ENCODE measurements around the gene SPOCK1.
"Not testable (repeated sequence)": the region's sequence is repeated elsewhere in the genome, so short reads cannot be mapped to it uniquely, and the experiment has no call there.

The SPOCK1 gene

DNA sequence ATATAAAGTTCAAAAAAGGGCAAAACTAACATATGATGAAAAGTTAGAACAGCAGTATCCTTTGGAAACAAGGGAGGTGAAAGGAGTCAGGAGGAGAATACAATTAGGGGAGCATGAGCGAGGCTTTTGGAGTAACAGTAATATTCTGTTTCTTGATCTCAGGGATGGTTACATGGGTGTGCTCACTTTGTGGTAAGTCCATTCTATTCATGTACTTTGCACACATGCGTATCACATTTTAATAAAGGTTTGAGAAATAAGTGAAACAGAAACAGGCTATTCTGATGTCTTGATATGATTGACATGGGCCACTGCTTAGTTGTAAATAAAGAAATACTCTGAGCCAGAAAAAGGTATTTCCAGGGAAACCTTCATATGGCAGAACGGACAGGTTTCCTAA, 208.8 kb downstream of the SPOCK1 start:
- DNase-seq, result no peak

DNA sequence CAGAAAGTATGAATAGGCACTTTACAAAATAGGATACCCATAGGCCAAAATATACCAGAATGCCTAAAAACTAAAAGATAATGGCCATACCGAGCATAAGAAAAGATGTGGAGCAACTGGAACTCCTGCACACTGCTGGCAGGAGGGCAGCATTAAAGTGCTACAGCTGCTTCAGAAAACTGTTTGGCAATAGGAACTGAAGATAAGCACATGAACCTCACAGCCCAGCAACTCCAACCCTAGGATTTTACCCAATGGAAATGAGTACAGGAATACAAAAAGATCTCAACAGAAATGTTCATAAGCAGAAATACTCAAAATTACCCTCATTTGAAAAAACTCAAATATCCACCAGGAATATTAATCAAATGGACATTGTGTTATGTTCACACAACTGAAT, 209.3 kb downstream of the SPOCK1 start:
- no peak for DNase-seq

DNA sequence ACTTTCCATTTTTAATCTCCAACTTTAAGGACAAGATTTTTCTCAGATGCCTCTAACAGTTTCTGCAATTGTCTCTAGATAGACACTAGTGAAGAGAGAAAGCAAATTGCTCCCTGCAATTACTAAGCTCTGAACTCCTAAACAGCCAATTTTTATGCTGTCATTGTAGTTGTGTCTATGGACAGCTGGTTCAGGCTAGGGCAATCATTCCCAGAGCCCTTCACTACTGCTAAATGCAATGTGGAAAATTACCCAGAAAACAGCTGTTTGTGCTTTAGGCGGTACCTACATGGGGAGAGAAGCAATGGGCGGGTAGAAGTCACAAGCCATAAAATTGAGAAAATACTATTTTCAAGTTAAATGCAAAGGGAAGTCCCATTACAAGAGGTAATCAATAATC, 211.6 kb downstream of the SPOCK1 start:
- no peak for DNase-seq

DNA sequence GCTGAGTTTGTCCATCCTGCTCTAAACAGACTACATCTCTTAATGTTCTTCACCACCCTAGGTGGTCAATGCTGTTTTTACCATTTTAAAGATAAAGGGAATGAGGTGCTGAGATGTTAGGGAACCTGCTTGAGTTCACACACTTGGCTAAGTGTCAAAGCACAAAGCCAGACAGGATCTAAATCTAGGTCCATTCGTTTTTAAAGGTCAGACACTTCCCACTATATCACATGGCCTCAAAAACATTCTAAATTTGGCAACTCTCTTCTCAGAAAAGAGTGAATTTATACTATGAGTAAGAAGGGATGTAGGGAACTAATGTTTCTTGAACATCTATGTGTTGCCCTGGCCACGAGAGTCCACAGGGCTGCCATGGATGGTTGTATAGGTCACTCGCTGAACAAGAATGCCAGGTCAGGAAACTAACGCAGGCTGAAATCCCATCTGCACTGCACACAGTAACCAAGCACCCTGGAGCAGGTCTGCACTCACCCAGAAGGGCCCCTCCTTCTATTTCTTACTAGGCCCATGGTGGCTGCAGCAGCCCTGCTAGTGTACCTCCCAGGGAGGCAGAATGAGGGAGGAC, 213.0 kb downstream of the SPOCK1 start:
- no peak for DNase-seq

DNA sequence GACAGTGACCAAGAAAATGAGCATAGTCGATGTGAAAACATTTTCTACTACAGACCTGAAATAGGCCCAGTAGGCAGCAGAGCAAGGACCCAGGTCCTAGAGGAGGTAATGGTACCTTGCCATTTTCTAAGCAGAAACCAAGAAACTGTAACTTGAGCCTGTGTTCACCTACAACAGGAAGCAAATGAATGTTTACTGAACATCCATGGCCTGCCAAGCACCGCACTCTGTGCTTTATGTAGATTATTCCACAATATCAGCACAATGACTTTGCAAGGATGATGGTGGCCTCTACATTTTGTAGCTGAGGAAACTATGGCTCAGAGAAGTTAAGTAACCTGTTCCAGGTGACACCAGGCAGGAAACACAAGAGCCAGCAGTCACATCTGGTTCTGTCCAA, 215.3 kb downstream of the SPOCK1 start:
- no peak for DNase-seq

DNA sequence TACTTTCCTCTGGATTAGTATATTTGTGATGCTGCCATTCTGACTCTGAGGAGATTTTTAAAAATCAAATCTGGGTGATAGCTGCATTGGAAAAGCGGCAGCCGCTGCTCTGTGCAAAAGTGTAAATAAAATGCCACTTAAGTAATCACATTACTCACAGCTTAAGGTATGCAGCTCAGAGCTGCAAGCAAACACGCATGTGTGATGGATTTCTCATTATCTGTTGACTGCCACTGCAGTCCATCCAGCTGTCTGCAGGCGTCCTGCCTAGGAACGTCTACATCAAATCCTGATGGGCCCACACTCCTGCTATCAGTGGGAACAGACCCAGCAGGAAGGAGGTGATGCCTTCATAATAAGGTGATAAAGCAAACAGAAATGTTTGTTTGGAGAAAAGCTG, 216.9 kb downstream of the SPOCK1 start:
- no peak for DNase-seq

DNA sequence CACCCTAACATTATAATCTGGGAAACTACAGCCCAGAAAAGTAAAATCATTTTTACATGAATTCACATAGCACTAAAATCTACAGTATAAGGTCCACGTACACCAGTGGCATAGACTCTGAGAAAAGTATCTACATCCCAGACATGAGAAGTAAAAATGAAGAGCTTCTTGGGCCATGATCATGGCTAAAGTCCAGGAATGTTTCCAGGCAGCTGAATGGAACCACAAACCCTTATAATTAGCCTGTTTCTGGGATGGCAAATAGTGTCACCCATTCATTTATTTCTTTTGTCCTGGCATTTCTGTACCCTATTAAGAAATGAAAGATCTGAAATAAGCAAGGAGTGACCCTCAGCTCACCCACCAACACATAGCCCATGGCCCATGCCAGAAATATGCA, 217.9 kb downstream of the SPOCK1 start:
- no peak for DNase-seq

DNA sequence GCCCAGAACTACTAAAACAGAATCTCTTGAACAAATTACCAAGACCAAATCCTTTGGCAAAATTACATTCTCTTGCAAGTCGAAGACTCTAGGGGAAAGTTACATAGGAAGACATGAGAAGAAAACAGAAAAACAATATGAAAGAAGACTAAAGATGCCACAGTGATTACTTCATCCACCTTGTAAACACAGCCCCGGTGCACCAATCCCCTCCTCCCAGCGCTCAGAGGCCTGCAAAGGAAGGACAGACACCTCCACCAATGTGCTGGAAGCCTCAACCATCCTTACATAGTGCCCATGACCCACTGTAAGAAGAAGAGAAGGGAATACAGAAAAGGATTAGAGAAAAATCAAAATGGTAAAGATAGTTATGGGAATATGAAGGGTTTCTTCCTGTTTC, 218.5 kb downstream of the SPOCK1 start:
- DNase-seq, result no peak

DNA sequence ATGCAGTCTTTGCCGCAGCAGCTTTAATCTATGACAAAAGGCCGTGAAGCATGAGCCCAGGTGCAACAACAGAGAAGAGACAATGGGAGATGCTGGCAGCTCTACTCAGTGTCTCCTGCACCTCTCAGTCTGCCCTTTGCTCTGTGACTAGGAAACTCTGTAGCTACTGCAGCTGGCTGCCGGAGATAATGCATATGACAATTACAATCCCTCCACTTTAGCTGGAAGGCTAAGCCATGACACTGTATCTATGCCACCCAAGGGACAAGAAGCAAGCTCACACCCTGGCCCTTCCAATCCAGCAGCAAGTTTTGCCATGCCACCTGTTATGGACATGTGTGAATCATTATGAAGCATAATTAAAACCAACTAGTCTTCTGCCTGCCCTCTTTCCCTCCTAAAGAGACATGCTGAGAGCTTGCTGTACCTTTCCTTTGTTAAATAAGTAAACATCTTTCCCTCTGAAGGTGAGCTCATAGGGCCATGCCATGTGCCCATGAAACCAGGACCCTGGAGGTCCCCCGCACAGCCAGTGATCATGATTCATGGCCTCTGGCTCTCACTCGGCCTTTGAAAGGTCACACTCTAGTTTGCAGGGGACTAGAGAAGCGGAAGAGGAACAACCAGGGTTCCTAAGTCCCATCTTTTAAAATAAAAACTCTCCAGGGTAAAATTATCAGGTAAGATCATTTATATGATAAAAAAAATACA, 219.4 kb downstream of the SPOCK1 start:
- DNase-seq, result no peak

DNA sequence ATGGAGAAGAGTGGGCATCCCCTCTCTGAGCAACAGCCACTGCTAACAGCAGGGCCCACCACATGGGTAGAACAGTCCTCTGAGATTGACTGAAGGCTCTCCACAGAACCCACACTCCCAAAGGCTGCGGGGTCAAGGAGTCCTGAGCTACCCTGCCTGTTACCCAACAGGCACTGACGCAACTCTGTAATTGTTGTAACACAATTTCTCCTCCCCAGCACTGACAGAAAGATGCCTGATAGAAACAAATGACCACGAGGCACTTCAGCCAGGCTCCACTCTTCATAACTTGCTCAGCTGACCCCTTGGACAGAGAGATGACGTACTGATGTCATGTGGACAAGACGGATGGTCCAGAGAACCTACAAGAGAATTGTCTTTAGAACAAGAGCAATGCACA, 220.7 kb downstream of the SPOCK1 start:
- DNase-seq, result no peak

DNA sequence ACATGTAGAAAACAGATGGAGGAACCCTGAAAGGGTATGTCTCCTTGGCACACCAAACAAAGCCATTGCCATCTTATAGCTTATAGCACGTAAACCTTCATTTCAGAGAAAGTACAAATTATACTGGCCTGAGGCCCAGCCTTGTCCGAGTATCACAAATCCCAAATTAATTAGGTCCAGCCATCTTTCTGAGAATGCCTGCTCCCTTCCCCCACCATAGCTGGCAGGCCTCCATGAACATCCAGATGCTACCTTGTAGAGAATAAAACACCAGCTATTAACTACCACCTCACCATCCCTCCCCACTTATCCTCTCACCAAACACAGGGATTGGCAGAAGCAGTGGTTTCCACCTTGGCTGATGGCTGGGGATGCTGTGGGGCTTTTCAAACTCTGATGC, 224.0 kb downstream of the SPOCK1 start:
- no peak for DNase-seq

DNA sequence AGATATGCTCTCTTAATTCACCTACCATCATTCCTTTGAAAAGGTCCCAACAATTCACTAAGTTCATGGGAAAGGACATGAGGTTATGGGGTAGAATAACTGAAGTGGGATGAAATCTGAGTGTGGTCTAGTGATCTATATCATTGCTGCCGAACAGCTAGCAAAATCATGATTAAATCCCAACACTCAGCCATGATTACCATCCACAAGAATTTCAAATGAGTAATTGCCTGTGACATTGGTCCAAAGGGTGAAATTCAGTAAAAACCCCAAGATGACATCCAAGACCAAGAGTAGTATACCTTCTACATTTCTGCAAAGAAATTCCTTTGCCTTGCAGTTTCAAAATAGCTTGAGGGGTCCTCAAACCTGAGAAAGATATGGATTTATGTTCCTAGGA, 225.6 kb downstream of the SPOCK1 start:
- DNase-seq, result no peak

DNA sequence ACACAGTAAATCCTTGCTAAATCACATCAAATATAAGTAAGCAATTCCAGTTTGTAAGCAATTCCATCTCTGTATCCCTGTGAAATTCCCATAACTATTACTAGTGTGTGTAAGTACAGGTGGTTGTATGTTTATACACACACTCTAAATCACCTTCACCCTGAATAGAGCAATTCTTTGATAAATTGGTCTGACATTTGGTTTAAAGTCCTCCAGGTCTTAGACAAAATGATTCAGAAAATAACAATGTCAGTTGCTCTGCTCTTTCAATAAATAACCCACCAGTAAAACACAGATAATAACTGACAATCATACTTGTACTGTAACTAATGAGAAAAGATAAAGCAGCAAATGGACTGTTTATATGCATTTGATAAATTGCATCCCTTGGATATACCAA, 226.3 kb downstream of the SPOCK1 start:
- DNase-seq, result no peak

DNA sequence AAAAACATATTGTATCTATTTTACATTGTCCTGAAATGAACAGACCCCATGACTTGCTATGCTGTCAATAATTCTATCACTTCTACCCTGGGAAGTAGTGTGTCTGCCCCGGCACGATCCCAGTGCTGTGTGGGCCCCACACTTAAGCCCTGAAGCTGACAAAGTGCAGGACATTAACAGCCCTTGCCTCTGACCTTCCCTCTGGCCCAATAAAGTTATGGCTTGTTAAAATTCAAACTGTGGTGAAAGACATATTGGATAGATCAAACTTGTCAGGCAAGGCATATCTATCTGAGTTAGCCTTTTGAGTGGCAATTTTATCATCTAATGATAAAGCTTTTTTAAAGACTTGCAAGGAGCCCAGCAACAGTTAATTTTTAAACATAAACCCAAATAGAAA, 229.2 kb downstream of the SPOCK1 start:
- no peak for DNase-seq

DNA sequence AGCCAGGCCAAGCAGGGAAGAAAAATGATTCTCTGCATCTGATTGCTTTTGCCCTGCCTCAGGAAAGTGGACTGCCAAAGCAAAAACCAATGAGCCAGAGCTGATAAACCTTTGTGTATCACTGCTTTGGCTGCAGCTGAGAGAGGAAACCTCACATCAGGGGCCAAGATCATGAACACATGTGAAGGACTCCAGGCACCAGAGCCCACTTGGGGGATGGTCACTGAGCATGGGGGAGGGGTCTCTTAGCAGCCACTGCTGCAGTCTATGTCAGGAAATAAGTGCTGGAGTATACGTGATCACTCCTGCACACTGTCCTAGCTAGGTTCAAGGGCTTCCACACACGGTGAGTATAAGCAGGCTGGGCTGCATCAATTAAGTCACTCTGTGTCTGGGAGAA, 229.9 kb downstream of the SPOCK1 start:
- DNase-seq, result no peak

DNA sequence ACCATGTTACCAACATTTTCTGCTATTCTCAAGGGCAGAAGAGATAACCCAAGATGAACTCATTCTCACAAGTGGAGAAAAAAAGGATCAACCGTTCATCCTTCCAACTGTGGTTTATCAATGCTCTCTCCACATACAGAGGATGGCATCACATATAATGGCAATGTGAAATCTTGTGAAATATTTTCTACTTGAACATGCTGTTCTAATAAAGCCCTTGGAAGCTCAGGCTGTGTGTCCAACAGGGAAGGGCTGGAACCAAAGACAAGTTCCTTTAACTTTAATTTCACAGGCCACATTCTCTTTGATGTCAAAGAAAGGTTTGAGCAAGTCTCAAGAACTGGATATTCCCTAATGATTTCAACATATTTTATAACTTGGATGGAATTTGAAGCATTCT, 230.5 kb downstream of the SPOCK1 start:
- no peak for DNase-seq

DNA sequence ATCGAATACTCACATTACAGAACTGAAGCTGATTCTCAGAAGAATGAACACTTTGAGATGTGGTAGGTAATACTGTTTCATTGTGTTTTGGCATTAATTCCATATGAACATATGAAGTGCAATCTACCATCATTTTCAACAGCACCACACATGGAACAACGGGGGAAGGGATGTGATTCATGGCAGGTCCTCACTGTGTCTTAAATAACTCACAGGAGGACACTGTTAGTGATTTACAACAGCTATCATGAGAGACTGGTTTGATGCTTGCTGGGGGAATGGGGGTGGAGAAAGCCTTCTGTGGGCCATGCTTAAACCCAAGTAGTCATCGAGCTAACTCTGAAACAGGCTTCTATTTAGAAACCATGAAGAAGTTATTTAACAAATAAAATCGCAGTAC, 232.9 kb downstream of the SPOCK1 start:
- no peak for DNase-seq

DNA sequence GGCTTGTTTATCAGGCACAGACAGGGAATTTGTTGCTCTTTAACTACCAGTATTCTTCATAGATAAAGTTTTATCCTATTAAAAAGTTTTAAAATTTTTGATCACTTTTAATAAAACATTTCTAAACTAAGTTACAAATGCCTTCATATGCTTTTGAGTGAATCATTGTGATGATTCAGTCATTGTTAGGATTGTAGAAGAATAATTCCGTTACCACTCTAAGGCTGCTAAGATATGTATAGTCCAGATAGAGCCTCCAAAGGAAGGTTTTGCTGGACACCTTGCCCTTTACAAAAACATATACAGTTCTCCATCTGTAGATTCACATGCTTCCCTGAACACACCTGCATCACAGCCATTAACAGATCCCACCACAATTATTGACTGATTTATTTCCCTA, 233.7 kb downstream of the SPOCK1 start:
- no peak for DNase-seq

DNA sequence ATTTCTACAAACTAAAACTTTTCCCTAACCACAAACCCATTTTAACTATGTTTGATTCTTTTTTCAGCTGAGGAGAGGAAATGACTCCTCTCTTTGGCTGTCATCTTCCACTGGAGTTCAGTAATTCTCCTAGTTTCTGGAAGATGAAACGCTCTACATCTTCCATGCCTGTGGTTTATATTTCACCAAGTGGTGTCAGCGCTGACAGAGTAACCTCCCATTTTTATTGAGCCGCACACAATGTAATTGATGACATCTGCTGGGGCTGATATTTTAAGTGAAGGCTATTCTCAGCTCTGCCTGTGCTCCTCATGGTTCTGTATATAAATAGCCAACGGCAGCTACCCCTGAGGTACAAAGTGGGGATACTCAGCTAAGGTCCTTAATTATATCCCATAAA, 234.6 kb downstream of the SPOCK1 start:
- DNase-seq, result no peak

DNA sequence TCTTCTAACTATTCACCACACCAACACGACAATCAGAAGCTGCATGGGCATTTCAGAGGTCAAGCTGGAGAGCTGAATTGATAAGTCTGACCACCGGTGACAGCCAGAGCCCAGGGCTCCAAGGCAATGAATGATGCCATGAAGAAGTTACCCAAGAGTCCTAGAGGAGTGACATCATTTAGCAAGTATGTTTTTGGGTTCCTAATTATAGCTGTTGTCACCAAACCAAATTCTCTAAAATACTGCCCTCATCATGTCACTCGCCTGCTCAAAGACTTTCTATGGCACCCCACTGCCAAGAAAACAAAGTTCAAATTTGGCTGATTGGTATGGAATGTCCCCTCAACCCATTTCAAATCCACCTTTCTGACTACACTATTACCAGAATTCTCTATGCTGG, 235.1 kb downstream of the SPOCK1 start:
- no peak for DNase-seq

DNA sequence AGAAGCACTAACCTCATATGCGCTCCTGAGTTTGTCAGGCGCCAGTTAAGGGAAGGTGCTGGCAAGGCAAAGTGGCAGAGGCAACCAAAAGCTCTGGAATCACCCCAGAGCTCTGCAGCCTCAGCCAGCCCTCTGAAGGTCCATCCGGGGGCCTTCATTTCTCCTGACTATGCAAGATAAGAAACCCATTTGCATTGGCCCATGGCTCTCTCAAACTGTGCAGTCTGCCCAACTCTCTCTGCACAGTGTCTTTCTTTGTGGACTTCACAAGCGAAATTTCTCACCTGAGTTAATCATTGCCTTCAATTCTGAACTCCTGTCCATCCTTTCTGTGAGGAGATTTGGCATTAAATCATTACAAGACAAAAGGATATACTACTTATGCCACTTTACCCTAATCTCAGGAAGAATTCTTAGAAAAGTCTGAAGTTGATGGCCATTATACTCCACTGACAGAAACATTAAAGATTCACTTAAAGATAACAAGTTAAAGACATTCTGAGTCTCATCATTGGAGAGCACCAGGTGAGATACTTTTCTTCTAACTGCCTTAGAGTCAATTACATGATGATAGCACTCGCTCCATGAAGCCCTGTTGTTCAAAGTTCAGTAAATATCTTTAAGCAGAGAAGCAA, 235.6 kb downstream of the SPOCK1 start:
- no peak for DNase-seq

DNA sequence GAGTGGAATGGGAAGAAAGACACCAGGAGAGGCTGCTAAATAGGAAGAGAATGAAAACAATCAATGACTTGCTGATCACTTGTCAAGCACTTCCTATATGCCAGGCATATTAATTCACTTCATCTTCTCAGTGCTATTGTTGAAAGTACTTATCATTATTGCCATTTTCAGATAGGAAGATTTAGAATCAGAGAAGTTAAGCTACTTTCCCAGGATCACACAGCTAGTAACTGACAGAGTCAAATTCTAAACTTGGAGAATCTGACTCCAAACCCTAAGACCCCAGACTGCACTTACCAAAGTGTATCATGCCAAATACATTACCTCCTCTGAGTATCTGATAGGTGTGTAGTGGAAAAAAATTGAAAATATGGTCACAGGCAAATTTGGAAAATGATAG, 236.3 kb downstream of the SPOCK1 start:
- no peak for DNase-seq

DNA sequence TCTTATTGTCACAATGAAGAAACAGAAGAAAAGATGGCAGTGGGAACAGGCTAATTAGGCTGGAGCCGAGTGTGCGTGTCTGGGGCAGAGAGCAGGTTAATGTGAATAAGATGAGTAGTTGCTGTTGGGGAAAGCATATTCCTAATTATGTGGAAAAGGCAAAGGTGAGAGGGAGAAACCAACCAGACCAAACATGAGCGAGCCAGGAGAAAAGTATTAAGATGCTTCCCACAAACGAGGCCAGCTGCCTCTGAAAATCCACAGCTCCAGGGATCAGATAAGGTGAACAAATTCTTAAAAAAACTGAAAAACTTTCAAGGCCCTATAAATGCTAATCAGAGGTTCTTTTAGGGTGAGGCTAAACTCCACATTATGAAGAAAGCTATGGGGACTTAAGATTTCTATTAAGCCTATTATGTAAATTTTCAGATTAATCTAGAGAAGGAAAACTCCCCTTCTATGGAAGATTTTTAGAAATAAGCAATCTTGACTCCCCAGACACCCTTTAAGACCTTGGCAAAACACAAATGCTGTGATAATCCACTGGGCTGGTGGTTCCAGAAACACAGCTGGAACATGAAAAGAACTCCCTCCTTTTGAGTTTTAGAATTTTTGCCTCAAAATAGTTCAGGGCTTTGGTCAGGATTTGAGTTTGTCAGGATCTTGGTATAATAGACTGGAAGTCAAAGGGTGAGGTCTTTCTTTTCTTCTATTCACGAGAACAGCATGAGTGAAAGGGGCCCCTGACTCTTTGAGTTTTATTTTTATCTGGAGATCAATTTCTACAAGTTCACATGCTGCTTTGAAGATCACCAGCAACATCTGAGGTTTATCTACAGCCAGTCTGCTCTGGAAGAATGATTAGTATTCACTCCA, 238.1 kb downstream of the SPOCK1 start:
- DNase-seq, result no peak

DNA sequence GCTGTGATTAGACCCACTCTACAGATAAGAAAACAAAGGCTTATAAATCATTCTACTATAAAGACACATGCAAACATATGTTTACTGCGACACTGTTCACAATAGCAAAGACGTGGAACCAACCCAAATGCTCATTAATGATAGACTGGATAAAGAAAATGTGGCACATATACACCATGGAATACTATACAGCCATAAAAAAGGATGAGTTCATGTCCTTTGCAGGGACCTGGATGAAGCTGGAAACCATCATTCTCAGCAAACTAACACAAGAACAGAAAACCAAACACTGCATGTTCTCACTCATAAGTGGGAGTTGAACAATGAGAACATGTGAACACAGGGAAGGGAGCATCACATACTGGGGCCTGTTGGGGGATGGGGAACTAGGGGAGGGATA, 240.0 kb downstream of the SPOCK1 start:
- not testable (repeated sequence) for DNase-seq
